Measurements from ENCODE around the gene RICTOR.

GRCh38 chr5:39006650-39007049 is 67.5 kb downstream of the RICTOR start:
- TF ChIP-seq POLR2A (IDR thresholded peaks at IDR 0.05; ENCODE audit: low read depth, low read length) (no peak), TAF1 (IDR thresholded peaks at IDR 0.05; ENCODE audit: low read depth, low read length) (no peak), SPI1 (IDR thresholded peaks at IDR 0.05; ENCODE audit: low read depth, low read length) (no peak)
